8988T (cell line): Measurements from ENCODE around the gene RASA3.
A peak's percentile ranks its signal among the peaks of the same experiment; 100 is the strongest.

Source experiments
- DNase-seq: peaks from one replicate; pipeline ENCODE4 v3.0.0; 2011

RASA3 gene

DNA sequence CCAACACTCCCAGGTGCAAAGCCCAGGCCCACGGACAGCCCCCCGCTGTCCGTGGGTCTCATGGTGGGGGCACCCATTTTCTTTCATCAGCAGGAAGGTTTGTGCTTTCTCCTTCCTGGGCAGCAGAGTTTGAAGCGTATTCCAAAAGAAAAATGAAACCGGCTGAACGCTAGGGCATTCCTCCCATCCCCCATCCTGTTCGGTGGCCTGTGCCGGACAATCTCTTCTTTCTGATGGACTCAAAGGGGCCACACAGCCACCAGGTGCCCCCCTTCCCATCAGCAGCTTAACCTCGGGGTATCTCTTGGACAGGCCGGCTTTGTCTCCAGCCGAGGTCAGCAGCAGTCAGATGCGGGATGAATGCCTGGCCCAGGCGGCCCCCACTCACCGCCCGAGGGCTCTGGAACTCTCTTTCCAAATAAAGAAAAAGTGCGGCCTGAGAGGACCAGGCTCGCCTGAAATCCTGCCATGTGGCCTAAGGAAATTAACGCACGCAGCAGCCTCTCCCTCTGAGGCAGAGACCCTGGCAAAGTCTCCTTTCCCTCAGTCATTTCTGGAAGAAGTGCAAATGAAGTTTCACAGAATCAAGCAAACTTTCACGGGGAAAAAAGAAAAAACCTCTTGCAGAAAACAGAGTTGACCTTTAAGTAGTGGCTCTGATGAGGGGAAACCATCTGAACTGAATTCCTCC is 67.8 kb downstream of the RASA3 start:
- no peak for DNase-seq

DNA sequence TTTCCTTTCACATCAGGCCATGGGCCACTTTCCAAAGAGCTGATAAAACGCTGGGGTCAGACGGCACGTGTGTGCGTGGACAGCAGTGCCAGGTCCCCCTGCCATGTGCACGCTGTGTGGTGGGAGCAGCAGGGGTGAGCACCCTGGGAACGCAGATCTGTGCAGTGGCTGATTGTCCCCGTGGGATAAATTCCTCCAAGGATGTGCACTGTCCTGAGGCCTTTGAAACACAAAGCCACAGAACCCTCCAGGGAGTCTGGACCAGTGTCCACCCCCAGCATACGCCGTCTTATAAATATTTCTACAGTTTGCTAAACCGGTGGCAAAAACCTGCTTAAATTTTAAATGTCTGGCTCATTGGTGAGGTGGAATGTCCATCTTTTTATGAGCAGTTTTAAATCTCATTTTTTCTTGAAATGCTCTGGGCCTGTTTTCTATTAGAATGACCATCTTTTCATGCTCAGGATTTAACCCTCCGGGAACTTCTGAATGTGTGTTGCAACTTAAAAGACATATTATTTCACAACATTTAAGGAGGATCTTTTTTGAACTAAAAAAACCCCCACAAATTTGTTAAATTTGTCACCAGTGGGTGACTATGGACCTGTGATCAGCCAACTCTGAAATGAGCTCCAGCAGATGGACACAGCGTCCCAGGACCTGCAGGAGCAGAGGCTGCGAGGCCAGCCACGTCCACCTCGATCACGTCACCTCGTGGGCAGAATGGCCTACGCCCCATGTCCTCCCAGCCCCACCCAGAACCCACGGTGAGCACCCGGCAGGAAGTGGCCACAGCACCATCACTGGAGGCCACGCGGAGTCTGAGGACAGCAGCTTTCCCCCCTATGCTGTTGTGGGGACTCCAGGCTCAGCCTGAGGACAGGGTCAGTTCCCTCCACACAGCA is 68.6 kb downstream of the RASA3 start:
- no peak for DNase-seq

DNA sequence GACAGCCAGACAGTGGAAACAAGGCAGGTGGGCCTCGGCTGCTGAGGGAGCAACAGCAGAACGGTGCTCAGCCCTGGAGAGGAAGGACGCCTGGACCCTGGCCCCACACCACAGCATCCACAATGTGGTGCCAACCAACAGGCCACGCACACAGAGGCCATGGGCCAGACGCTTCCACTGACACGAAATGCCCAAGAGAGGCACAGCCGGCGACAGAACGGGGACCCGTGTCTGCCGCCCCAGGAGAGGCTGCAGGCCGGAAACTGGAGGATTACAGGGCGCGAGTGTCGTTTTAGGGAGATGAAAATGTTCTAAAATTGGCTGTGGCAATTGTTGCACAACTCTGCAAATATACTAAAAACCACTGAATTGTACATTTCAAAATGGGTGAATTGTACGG is 69.7 kb downstream of the RASA3 start:
- DNase-seq: no peak

- no peak for DNase-seq
Observed at GRCh38 chr13:114062341-114062740, 70.1 kb downstream of the RASA3 start.

DNA sequence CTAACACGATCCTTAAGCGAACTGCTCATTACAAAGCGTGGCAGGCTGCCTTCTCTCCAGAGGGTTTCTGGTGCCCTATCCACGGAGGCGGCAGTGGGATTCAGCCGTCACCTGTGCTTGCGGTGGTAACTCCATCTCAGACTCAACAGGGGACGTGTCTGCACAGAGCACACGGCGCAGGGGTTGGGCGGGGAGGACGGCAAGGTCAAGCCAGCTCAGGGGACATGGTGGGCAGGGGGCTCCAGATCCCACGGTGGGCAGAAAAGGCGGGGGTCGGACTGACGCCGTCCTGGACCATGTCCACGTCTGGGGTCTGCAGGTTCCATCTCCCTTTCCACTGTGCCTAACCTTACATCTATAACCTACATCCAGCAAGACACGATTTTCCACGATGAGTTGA is 70.7 kb downstream of the RASA3 start:
- DNase-seq: no peak

DNA sequence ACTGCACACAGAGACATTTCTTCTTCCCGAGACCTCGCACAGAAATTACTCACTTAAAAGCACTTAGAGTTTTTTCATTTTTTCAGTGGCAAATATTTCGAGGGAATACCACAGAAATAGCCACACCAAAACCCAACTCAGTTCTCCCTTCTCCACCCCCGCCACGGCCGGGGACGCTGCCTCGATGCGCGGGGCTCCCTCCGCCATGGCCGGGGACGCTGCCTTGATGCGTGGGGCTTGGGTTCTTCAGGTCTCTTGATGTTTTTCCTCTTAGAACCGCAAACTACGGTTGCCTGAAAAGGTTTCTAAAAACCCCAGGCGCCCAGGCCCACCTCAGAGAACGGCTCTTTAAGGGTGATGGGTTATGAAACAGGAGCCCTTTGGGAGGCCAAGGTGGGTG is 71.4 kb downstream of the RASA3 start:
- DNase-seq: no peak

- DNase-seq: no peak
Observed at GRCh38 chr13:114059946-114060860, 72.2 kb downstream of the RASA3 start.

DNA sequence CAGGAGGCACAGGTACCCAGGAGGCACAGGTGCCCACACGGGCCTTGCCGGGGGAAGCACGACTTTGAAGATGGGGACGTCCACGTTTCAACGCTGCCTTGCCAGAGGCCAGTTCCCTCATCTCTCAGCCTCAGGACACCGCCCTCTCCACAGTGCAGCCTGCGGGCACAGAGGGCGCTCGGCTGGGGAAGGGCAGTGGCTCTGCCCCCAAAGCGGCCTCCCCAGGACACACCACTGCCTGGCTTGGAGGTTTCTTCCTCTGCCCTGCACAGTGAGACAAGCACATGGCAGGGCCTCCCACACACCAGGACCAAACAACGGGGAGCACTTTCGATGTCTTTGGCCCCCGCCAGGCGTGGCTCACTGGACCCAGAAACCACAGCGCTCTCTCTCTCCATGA is 73.0 kb downstream of the RASA3 start:
- DNase-seq: no peak

- no peak for DNase-seq
Observed at GRCh38 chr13:114058051-114058867, 74.2 kb downstream of the RASA3 start.

GRCh38 chr13:114057166-114058050 is 75.0 kb downstream of the RASA3 start:
- no peak for DNase-seq

GRCh38 chr13:114056205-114057013 is 76.0 kb downstream of the RASA3 start:
- DNase-seq: no peak

DNA sequence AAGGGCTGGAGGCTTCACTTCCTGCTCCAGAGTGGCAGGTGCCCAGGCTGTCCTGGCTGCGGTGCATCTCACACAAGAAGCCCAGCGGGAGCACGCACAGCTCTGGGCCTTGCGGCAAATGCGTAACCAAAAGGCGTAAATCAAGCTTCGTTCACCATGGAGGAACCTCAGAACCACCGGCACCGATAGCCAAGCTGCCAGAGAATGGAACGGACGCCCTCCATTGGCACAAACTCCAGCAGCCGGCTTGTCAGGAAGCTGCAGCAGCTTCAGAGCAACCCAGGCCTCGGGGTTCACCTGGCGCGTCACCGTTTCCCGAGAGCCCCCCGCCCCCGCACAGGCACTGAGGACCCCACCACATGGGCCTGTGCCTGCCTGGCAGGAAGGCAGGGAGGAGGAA is 76.7 kb downstream of the RASA3 start:
- no peak for DNase-seq

GRCh38 chr13:114054830-114055439 is 77.5 kb downstream of the RASA3 start:
- no peak for DNase-seq

DNA sequence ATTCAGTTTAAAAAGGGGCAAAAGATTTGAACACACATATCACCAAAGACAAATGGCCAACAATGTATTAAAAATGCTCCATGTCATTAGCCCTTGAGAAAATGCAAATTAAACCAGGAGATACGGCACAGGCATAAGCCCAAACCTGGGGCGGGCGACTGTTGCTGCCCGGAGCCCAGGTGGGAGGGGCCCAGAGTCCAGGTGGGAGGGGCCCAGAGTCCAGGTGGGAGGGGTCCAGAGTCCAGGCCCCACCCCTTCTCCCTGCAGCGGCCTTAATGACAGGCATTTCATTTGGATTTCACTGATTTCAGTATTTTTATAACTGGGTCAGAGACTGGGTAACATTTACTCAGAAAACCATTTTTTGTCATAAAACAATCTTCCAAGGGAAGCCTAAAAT is 78.2 kb downstream of the RASA3 start:
- peak; percentile 81 for DNase-seq

GRCh38 chr13:114053026-114053425 is 79.4 kb downstream of the RASA3 start:
- DNase-seq: no peak

- no peak for DNase-seq
Observed at GRCh38 chr13:114050536-114051450, 81.6 kb downstream of the RASA3 start.

- no peak for DNase-seq
Observed at GRCh38 chr13:114049626-114050101, 82.8 kb downstream of the RASA3 start.

GRCh38 chr13:114049026-114049425 is 83.4 kb downstream of the RASA3 start:
- DNase-seq: no peak

DNA sequence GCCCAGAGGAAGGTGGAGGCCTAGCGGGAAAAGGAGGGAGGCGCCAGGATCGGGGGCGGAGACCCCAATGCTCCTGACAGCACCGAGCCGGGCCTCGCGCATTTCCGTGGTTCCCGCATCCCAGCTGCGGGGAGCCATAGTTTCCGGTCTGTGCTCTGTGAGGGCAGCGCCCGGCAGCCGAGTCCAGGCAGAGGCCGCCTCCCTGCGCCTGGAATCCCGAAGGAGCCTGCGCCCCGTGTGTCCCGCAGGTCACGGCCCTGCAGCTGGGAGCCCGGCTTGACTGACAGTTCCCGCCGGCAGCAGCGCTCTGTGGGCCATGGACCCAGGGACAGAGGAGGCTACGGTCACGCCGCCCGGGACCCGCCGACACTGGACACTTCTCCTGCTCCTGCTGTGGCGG is 84.0 kb downstream of the RASA3 start:
- no peak for DNase-seq
